WTC11 (cell line): ENCODE results near the gene PIP5K1A.

Source experiments
- AFF4 ChIP-seq: sonication (generic); formaldehyde crosslinking; IDR thresholded peaks from 2 replicates; pipeline ENCODE4 v1.8.1; 2023; ENCODE audit warnings: mild to moderate bottlenecking, missing genetic modification reagents, borderline replicate concordance
- CREB1 ChIP-seq: sonication (generic); formaldehyde crosslinking; IDR thresholded peaks from 2 replicates; pipeline ENCODE4 v1.8.0; 2023; ENCODE audit warnings: mild to moderate bottlenecking, missing genetic modification reagents
- CREM ChIP-seq: sonication (generic); formaldehyde crosslinking; IDR thresholded peaks from 2 replicates; pipeline ENCODE4 v1.8.1; 2022; ENCODE audit warnings: mild to moderate bottlenecking, missing genetic modification reagents, moderate library complexity
- JUN ChIP-seq: sonication (generic); formaldehyde crosslinking; IDR thresholded peaks from 2 replicates; pipeline ENCODE4 v1.8.0; 2023; ENCODE audit warnings: mild to moderate bottlenecking, missing genetic modification reagents
- MXD4 ChIP-seq: fragments of 250-450 bp; sonication (Bioruptor Pico); IDR thresholded peaks from 2 replicates; pipeline ENCODE4 v1.8.0; 2021; ENCODE audit warnings: mild to moderate bottlenecking, moderate library complexity, borderline replicate concordance
- NR3C1 ChIP-seq: sonication (generic); formaldehyde crosslinking; conservative IDR thresholded peaks from 2 replicates; pipeline ENCODE4 v1.8.1; 2023; ENCODE audit warnings: low read depth, mild to moderate bottlenecking, missing genetic modification reagents
- TEAD4 ChIP-seq: sonication (generic); formaldehyde crosslinking; IDR thresholded peaks from 2 replicates; pipeline ENCODE4 v1.8.0; 2022; ENCODE audit warnings: mild to moderate bottlenecking, missing genetic modification reagents
- USF1 ChIP-seq: sonication (generic); formaldehyde crosslinking; IDR thresholded peaks from 2 replicates; pipeline ENCODE4 v1.8.0; 2022; ENCODE audit warnings: mild to moderate bottlenecking, missing genetic modification reagents
- TF ChIP-seq, protein P1 (sequence below): fragments of 200-600 bp; IDR thresholded peaks from 2 replicates; pipeline ENCODE4 v1.8.0; 2022; ENCODE audit warnings: antibody characterized with exemption

DNA sequence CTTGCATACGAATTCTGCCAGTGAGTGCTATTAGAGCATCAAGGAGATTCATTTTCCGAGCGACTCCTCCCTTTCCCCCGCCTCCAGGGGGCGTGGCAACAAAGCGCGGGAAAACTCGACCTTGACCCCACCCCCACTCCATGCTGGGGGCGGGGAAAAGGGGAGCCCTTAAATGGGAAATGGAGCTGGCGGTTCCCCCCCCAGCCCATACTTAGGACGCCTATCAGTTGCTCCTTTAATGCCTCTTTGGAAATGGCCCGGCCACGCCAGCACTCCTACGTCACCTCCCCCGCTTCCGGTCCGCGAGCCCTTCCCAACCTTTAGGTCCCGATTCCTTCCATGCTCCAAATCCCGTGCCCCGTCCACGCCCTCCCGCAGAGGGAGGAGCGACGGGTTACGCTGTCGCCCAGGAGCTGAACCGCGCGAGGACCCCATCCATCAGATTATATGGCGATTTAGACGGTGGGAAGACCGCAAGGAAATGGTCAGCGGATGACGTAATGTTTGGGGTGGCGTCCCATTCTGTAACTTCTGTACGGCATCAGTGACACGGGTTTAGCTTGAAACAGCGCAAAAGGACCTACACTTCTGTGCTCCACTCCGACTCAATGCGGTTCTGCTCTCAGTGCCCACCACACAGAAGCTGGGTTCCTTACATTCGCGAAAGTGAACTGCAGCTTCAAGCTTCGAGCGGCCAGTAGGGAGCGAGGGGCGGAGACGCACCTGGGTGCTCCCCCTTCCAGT, 83.0 kb downstream of the PIP5K1A start:
- TF ChIP-seq TEAD4 (CRISPR knock-in tag) = 0 out of 2 replicates have a peak, but pooled peaks have one; percentile 36
- TF ChIP-seq, protein P1, sequence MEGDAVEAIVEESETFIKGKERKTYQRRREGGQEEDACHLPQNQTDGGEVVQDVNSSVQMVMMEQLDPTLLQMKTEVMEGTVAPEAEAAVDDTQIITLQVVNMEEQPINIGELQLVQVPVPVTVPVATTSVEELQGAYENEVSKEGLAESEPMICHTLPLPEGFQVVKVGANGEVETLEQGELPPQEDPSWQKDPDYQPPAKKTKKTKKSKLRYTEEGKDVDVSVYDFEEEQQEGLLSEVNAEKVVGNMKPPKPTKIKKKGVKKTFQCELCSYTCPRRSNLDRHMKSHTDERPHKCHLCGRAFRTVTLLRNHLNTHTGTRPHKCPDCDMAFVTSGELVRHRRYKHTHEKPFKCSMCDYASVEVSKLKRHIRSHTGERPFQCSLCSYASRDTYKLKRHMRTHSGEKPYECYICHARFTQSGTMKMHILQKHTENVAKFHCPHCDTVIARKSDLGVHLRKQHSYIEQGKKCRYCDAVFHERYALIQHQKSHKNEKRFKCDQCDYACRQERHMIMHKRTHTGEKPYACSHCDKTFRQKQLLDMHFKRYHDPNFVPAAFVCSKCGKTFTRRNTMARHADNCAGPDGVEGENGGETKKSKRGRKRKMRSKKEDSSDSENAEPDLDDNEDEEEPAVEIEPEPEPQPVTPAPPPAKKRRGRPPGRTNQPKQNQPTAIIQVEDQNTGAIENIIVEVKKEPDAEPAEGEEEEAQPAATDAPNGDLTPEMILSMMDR = peak; percentile 38; the same call in 1 of the 2 replicates
- TF ChIP-seq CREM (CRISPR knock-in tag) = peak; percentile 88
- TF ChIP-seq CREB1 (CRISPR knock-in tag) = no peak
- TF ChIP-seq MXD4 (CRISPR knock-in tag) = no peak
- 0 out of 2 replicates have a peak, but pooled peaks have one; percentile 39 for TF ChIP-seq JUN
- no peak; the same call in 1 of the 2 replicates for TF ChIP-seq USF1
- peak; percentile 38; the same call in 1 of the 2 replicates for TF ChIP-seq AFF4 (CRISPR knock-in tag)
- no peak for TF ChIP-seq NR3C1
